Measurements from ENCODE around the gene TMEM132C. TPM values are rescaled to one million over a fixed set of nuclear protein-coding genes. Genes with fewer than 3 reads are reported as not detected.

TMEM132C gene
- total and polyA plus RNA-seq, 2 of the 8 experiments (the other 6 are each of a cell fraction or from before 2014, with no cell fraction given): 0.23 to 0.76 TPM

- no peak for TF ChIP-seq ATF3 (IDR thresholded peaks at IDR 0.05; ENCODE audit: insufficient read depth, low read depth, low read length)
- TF ChIP-seq ATF2 (IDR thresholded peaks at IDR 0.05; ENCODE audit: low read length): no peak
- no peak for TF ChIP-seq SP4 (IDR thresholded peaks at IDR 0.05; ENCODE audit: low read length)
- no peak for TF ChIP-seq TCF12 (IDR thresholded peaks at IDR 0.05; ENCODE audit: low read depth, low read length)
- no peak for TF ChIP-seq RFX5 (IDR thresholded peaks at IDR 0.05; ENCODE audit: borderline replicate concordance, low read depth, low read length)
- no peak for TF ChIP-seq RNF2 (IDR thresholded peaks at IDR 0.05; ENCODE audit: borderline replicate concordance, low read depth, low read length, missing control alignments, poor library complexity, severe bottlenecking)
- TF ChIP-seq CHD7 (IDR thresholded peaks at IDR 0.05; ENCODE audit: insufficient replicate concordance, low read length): no peak
- TF ChIP-seq BCL11A (IDR thresholded peaks at IDR 0.05; ENCODE audit: low read depth in 2 of 2, low read length in 2 of 2): no peak
Measured at GRCh38 chr12:128382946-128383345, 116.0 kb downstream of the TMEM132C start (continued).
